Endothelial cell of umbilical vein (primary cell): ENCODE results near the gene MBOAT1. TPM values are rescaled to one million over a fixed set of nuclear protein-coding genes. Genes with fewer than 3 reads are reported as not detected.

ENCODE experiments used
- BruUV-seq: library from RNA; stranded (reverse); fragments of 400-500 nt; replicated peaks from 2 replicates; lab custom pipeline; 2021; lab: Mats Ljungman, UMichigan
- CTCF ChIA-PET: fragments of 300-600, 350-600 bp; sonication (Branson Sonifier 250); formaldehyde crosslinking; loops from one replicate; lab custom pipeline; 2021; ENCODE audit warnings: antibody characterized with exemption, inconsistent platforms; lab: Charles Lee
- POLR2A ChIA-PET: fragments of 300-600, 350-600 bp; sonication (Branson Sonifier 250); formaldehyde crosslinking; loops from one replicate; lab custom pipeline; 2021; ENCODE audit warnings: antibody characterized with exemption, inconsistent platforms; lab: Charles Lee
- DNase-seq: peaks from one replicate; pipeline ENCODE4 v3.0.0-alpha.2; 2011; ENCODE audit warnings: low read depth, low spot score
- FAIRE-seq: peaks from 2 replicates; lab custom pipeline; 2011; peaks lifted over from hg19 to GRCh38; lab: Jason Lieb, UNC
- H2AFZ ChIP-seq: 2 replicates; pipeline ENCODE4 v1.6.0; 2012; ENCODE audit warnings: low read depth, low read length, control low read depth, inconsistent platforms
- H3K27ac ChIP-seq: 2 replicates; pipeline ENCODE4 v1.5.1; 2011; ENCODE audit warnings: low read depth, mild to moderate bottlenecking, control low read depth, low read length, moderate library complexity; ENCODE audit not compliant: insufficient read depth
- H3K27me3 ChIP-seq, 2 experiments: 2 replicates each; pipeline versions ENCODE4 v1.6.0 to v1.6.1; 2011; ENCODE audit warnings: low read length in 2 of 2, mixed read lengths in 1 of 2; ENCODE audit not compliant: control insufficient read depth in 2 of 2, insufficient read depth in 2 of 2
- H3K36me3 ChIP-seq, 2 experiments: 2 replicates in 1 of 2; 3 replicates in 1 of 2; pipeline ENCODE4 v1.5.1; 2011; ENCODE audit warnings: low read length in 2 of 2, mild to moderate bottlenecking in 1 of 2, moderate library complexity in 1 of 2; ENCODE audit not compliant: control insufficient read depth in 2 of 2, insufficient read depth in 2 of 2; ENCODE audit errors: extremely low read depth in 1 of 2
- H3K4me1 ChIP-seq: 3 replicates; pipeline ENCODE4 v1.5.1; 2011; ENCODE audit warnings: mild to moderate bottlenecking, low read length; ENCODE audit not compliant: control insufficient read depth, insufficient read depth; ENCODE audit errors: extremely low read depth
- H3K4me2 ChIP-seq: 2 replicates; pipeline ENCODE4 v1.6.1; 2011; ENCODE audit warnings: low read length, control low read depth, mixed read lengths; ENCODE audit not compliant: insufficient read depth
- H3K4me3 ChIP-seq, 3 experiments: fragments of 200-600 bp in 1 of 3; sonication (generic), shearing (Covaris generic) in 1 of 3; replicated peaks in 1 of 3; 2 replicates each; pipeline ENCODE4 v1.5.1; 2011 to 2016; ENCODE audit warnings: control low read depth in 3 of 3, low read length in 3 of 3, mild to moderate bottlenecking in 2 of 3, inconsistent platforms in 1 of 3, low read depth in 1 of 3, moderate library complexity in 1 of 3; ENCODE audit not compliant: insufficient read depth in 1 of 3
- H3K79me2 ChIP-seq: 2 replicates; pipeline ENCODE4 v1.6.0; 2012; ENCODE audit warnings: low read length, inconsistent platforms; ENCODE audit not compliant: control insufficient read depth, insufficient read depth
- H3K9ac ChIP-seq: replicated peaks from 2 replicates; pipeline ENCODE3; 2011; ENCODE audit warnings: low read length, control low read depth; ENCODE audit not compliant: insufficient read depth; ENCODE audit errors: extremely low read depth
- H3K9me1 ChIP-seq: replicated peaks from 3 replicates; pipeline ENCODE4 v1.6.0; 2011; ENCODE audit warnings: mild to moderate bottlenecking, low read length; ENCODE audit not compliant: control insufficient read depth, insufficient read depth; ENCODE audit errors: extremely low read depth
- H3K9me3 ChIP-seq: replicated peaks from 2 replicates; pipeline ENCODE4 v1.5.1; 2012; ENCODE audit warnings: low read length, inconsistent platforms; ENCODE audit not compliant: control insufficient read depth, insufficient read depth
- H4K20me1 ChIP-seq: replicated peaks from 2 replicates; pipeline ENCODE3; 2011; ENCODE audit warnings: mild to moderate bottlenecking, low read length; ENCODE audit not compliant: control insufficient read depth, insufficient read depth; ENCODE audit errors: extremely low read depth
- EZH2 ChIP-seq: IDR thresholded peaks from 2 replicates; pipeline ENCODE4 v1.6.1; 2012; ENCODE audit warnings: borderline replicate concordance, low read depth, mild to moderate bottlenecking, moderate library complexity, low read length, inconsistent platforms; ENCODE audit not compliant: severe bottlenecking
- FOS ChIP-seq: IDR thresholded peaks from 2 replicates; pipeline ENCODE4 v1.6.1; 2011; ENCODE audit warnings: mild to moderate bottlenecking, low read length, moderate library complexity, borderline replicate concordance; ENCODE audit not compliant: insufficient read depth
- GATA2 ChIP-seq: IDR thresholded peaks from 2 replicates; pipeline ENCODE4 v1.7.0; 2011; ENCODE audit warnings: low read depth, mild to moderate bottlenecking, moderate library complexity, mixed read lengths, low read length; ENCODE audit not compliant: insufficient read length, insufficient read depth
- JUN ChIP-seq: IDR thresholded peaks from 2 replicates; pipeline ENCODE4 v1.6.1; 2011; ENCODE audit warnings: borderline replicate concordance, low read depth; ENCODE audit not compliant: insufficient read length, insufficient read depth
- MYC ChIP-seq: IDR thresholded peaks from one replicate; pipeline ENCODE4 v1.6.1; 2011; ENCODE audit warnings: mild to moderate bottlenecking, low read depth, low read length
- POLR2A ChIP-seq: IDR thresholded peaks from 2 replicates; pipeline ENCODE4 v1.6.1; 2012; ENCODE audit warnings: low read depth, mild to moderate bottlenecking, control low read depth, low read length
- POLR2AphosphoS5 ChIP-seq: IDR thresholded peaks from 2 replicates; pipeline ENCODE4 v1.6.1; 2012; ENCODE audit warnings: low read depth, mild to moderate bottlenecking, control low read depth, low read length, moderate library complexity; ENCODE audit not compliant: insufficient read depth
- dilution Hi-C: fragments of 300-500 bp; cut with MboI; formaldehyde crosslinking; loops from one replicate; pipeline ENCODE4 v1.15.0; 2019; ENCODE audit warnings: low sequenced_read_pairs; ENCODE audit not compliant: extremely low pct_ligation_motif_present
- intact Hi-C: fragments of 100-400 bp; cut with micrococcal nuclease; formaldehyde crosslinking; loops from one replicate; pipeline ENCODE4 v1.10.0; 2022
- polyA plus RNA-seq, 4 experiments: library from polyadenylated mRNA; depleted of rRNA in 3 of 4; stranded (reverse) in 3 of 4; unstranded in 1 of 4; fragments of >200 nt; gene quantifications; 2 replicates each; pipeline versions ENCODE4 v1.2.1 to v1.2.3, GENCODE V29; 2011 to 2012; ENCODE audit warnings: missing spikeins in 1 of 4
- total RNA-seq: library from RNA; stranded (reverse); gene quantifications from 2 replicates; pipeline ENCODE4 v1.2.3, GENCODE V29; 2021
- TF ChIP-seq, protein P1 (sequence below): IDR thresholded peaks from 2 replicates; pipeline ENCODE4 v1.6.1; 2011; ENCODE audit not compliant: insufficient read depth, insufficient read length
- TF ChIP-seq, protein P2 (sequence below), 2 donors: IDR thresholded peaks; 1 replicate in 1 of 2; 2 replicates in 1 of 2; pipeline ENCODE4 v1.5.1; 2011; ENCODE audit warnings: low read length in 2 of 2, mild to moderate bottlenecking in 2 of 2, moderate library complexity in 2 of 2, control low read depth in 1 of 2, inconsistent platforms in 1 of 2, low read depth in 1 of 2; ENCODE audit not compliant: insufficient read depth in 1 of 2; ENCODE audit errors: extremely low read depth in 1 of 2

Gene MBOAT1
- total and polyA plus RNA-seq, 2 donors (not counting 3 experiments of a cell fraction or from before 2014, with no cell fraction given), result 2.1 to 5.4 TPM

DNA sequence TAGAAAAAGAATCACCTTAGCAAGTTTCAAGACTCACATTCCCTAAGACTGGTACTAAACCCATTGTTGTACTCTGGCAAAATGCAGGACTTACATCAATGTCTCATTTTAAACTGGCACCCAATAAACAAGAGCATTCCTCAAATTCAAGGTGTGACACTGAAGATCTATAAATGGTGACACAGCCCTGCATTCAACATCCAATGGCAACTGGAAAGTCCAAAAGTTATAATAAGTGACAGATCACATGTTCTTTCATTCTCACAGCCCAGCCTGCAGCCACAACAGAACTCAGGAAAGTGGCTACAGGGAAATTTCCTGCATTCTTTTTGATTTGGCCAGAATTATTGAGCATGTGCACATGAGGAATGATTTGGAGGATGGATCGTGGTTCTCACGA lies 57.5 kb downstream of the MBOAT1 start:
- no peaks in the 10 kb centered on the region for H3K36me3 ChIP-seq
- no peaks in the 10 kb centered on the region for H3K4me1 ChIP-seq
- dilution Hi-C loops, result no loop called here
- no peaks in the 10 kb centered on the region for H3K9me3 ChIP-seq
- intact Hi-C loops, result no loop called here
- H3K79me2 ChIP-seq, result no peaks in the 10 kb centered on the region
- no peaks in the 10 kb centered on the region for H3K9me1 ChIP-seq
- DNase-seq, result no peak
- H3K9ac ChIP-seq, result no peak overlapping the region
- H3K27me3 ChIP-seq, result no peaks in the 10 kb centered on the region
- FAIRE-seq, result no peak
- TF ChIP-seq, protein P1, sequence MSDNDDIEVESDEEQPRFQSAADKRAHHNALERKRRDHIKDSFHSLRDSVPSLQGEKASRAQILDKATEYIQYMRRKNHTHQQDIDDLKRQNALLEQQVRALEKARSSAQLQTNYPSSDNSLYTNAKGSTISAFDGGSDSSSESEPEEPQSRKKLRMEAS, result no peak
- TF ChIP-seq EZH2 (no peak), FOS (no peak), JUN (no peak)
- H3K4me3 ChIP-seq, result no peak overlapping the region
- no peak overlapping the region for H2AFZ ChIP-seq
- BruUV-seq, result no TSS peak
- ChIA-PET CTCF (no interaction called here), POLR2A (no interaction called here)
- H3K27ac ChIP-seq, result no peak overlapping the region
- no peaks in the 10 kb centered on the region for H4K20me1 ChIP-seq
- H3K4me2 ChIP-seq, result no peak overlapping the region

DNA sequence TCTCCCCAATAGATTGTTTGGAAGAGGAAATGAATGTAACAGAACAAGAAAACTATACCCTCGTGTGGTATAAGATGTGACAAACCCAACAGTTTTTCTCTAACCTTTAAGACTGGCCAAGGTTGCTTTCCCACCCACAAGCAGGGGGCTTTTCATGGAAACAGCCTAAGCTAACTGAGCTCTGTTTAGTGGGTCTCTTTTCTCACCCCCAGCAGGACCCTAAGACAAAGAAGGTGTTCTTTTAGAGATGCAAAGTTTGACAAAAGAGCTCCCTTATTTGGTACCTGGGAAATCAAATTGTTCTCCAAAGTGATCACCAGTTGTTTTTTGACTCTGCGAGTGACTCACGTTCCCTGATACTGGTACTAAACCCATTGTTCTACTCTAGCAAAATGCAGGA lies 59.1 kb downstream of the MBOAT1 start:
- ChIA-PET CTCF (no interaction called here), POLR2A (no interaction called here)
- Histone ChIP-seq H3K9ac (no peak overlapping the region), H3K4me1 (no peaks in the 10 kb centered on the region), H3K9me1 (no peaks in the 10 kb centered on the region), H3K4me3 (no peak overlapping the region), H3K27ac (no peak overlapping the region), H3K9me3 (no peaks in the 10 kb centered on the region), H3K27me3 (no peaks in the 10 kb centered on the region), H3K79me2 (no peaks in the 10 kb centered on the region), H2AFZ (no peak overlapping the region), H3K4me2 (no peak overlapping the region), H3K36me3 (no peaks in the 10 kb centered on the region), H4K20me1 (no peaks in the 10 kb centered on the region)
- no TSS peak for BruUV-seq
- FAIRE-seq (no peak), DNase-seq (no peak)
- intact Hi-C loops (no loop called here), dilution Hi-C loops (no loop called here)
- TF ChIP-seq, protein P1, result no peak
- TF ChIP-seq JUN, result no peak
- TF ChIP-seq POLR2AphosphoS5, result no peak
- no peak for TF ChIP-seq EZH2
- TF ChIP-seq, protein P2, sequence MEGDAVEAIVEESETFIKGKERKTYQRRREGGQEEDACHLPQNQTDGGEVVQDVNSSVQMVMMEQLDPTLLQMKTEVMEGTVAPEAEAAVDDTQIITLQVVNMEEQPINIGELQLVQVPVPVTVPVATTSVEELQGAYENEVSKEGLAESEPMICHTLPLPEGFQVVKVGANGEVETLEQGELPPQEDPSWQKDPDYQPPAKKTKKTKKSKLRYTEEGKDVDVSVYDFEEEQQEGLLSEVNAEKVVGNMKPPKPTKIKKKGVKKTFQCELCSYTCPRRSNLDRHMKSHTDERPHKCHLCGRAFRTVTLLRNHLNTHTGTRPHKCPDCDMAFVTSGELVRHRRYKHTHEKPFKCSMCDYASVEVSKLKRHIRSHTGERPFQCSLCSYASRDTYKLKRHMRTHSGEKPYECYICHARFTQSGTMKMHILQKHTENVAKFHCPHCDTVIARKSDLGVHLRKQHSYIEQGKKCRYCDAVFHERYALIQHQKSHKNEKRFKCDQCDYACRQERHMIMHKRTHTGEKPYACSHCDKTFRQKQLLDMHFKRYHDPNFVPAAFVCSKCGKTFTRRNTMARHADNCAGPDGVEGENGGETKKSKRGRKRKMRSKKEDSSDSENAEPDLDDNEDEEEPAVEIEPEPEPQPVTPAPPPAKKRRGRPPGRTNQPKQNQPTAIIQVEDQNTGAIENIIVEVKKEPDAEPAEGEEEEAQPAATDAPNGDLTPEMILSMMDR (IDR thresholded peaks at IDR 0.05; ENCODE audit: extremely low read depth in 1 of 2, insufficient read depth in 1 of 2, low read depth in 1 of 2, low read length in 2 of 2), result no peak
- TF ChIP-seq POLR2A, result no peak
- no peak for TF ChIP-seq MYC
- no peak for TF ChIP-seq FOS
- no peak for TF ChIP-seq GATA2
